Bone marrow (tissue), 2 donors: Measurements from ENCODE around the gene ABHD17B.
"Not testable (repeated sequence)": the region's sequence is repeated elsewhere in the genome, so short reads cannot be mapped to it uniquely, and the experiment has no call there.

Source experiments
- DNase-seq, 2 donors: peaks; one replicate each; lab custom pipeline; 2025; lab: John Stamatoyannopoulos, UW

The ABHD17B gene

GRCh38 chr9:71911061-71911907 lies at the start of gene ABHD17B, which contains the start of gene C9orf85:
ABHD17B (minus strand) TSS chr9:71911193; CDS start chr9:71875080, 36,113 bp downstream.
C9orf85 (plus strand) TSS chr9:71911639; CDS start chr9:71911735, 96 bp downstream.
- peak; percentile 96 to 99 for DNase-seq

GRCh38 chr9:71955300-71955915 lies 44.4 kb upstream of the ABHD17B start:
- DNase-seq = no peak

- DNase-seq = not testable (repeated sequence)
Measured at GRCh38 chr9:71954652-71955051, 43.7 kb upstream of the ABHD17B start.

- no peak for DNase-seq
Measured at GRCh38 chr9:71944754-71945375, 33.9 kb upstream of the ABHD17B start.

GRCh38 chr9:71941998-71942567 lies 31.1 kb upstream of the ABHD17B start:
- DNase-seq = no peak

- DNase-seq = no peak
Measured at GRCh38 chr9:71941060-71941568, 30.1 kb upstream of the ABHD17B start.

GRCh38 chr9:71937898-71938297 lies 26.9 kb upstream of the ABHD17B start:
- no peak for DNase-seq

- DNase-seq = no peak
Measured at GRCh38 chr9:71937070-71937625, 26.2 kb upstream of the ABHD17B start.

GRCh38 chr9:71936066-71936465 lies 25.1 kb upstream of the ABHD17B start:
- DNase-seq = no peak

GRCh38 chr9:71931166-71931565 lies 20.2 kb upstream of the ABHD17B start:
- DNase-seq = no peak

- DNase-seq = no peak
Measured at GRCh38 chr9:71929791-71930440, 18.9 kb upstream of the ABHD17B start.

- DNase-seq = no peak
Measured at GRCh38 chr9:71929223-71929622, 18.2 kb upstream of the ABHD17B start.

- no peak for DNase-seq
Measured at GRCh38 chr9:71928806-71929205, 17.8 kb upstream of the ABHD17B start.

GRCh38 chr9:71928376-71928775 lies 17.4 kb upstream of the ABHD17B start:
- no peak for DNase-seq

- no peak for DNase-seq
Measured at GRCh38 chr9:71925834-71926233, 14.8 kb upstream of the ABHD17B start.

- DNase-seq = no peak
Measured at GRCh38 chr9:71924576-71924975, 13.6 kb upstream of the ABHD17B start.

- DNase-seq = no peak
Measured at GRCh38 chr9:71921190-71921814, 10.3 kb upstream of the ABHD17B start.

- DNase-seq = no peak
Measured at GRCh38 chr9:71920456-71921189, 9.6 kb upstream of the ABHD17B start.

- DNase-seq = no peak
Measured at GRCh38 chr9:71918419-71918818, 7.4 kb upstream of the ABHD17B start.

GRCh38 chr9:71916834-71917534 lies 6.0 kb upstream of the ABHD17B start:
- DNase-seq = no peak
